SU-DHL-6 (cell line): ENCODE results near the gene ERBB4.
"Not testable (repeated sequence)": the region's sequence is repeated elsewhere in the genome, so short reads cannot be mapped to it uniquely, and the experiment has no call there.

Experiments
- H2AFZ ChIP-seq: fragments of 200-600 bp; sonication (generic); 2 replicates; pipeline ENCODE4 v1.6.1; 2014; ENCODE audit warnings: low read depth, mild to moderate bottlenecking, moderate library complexity, mixed read lengths, antibody characterized with exemption, low read length; ENCODE audit not compliant: severe bottlenecking
- H3F3A ChIP-seq: fragments of 200-600 bp; shearing (Covaris generic); 2 replicates; pipeline ENCODE4 v1.6.0; 2016; ENCODE audit warnings: antibody characterized with exemption, mild to moderate bottlenecking; ENCODE audit not compliant: insufficient read depth
- H3K27ac ChIP-seq: fragments of 200-600 bp; sonication (generic); 2 replicates; pipeline ENCODE4 v1.5.1; 2016; ENCODE audit warnings: low read depth, mild to moderate bottlenecking, low read length, moderate library complexity, mixed read lengths
- H3K27me3 ChIP-seq: fragments of 200-600 bp; sonication (generic), shearing (Covaris generic); 2 replicates; pipeline ENCODE4 v1.6.0; 2014; ENCODE audit warnings: mild to moderate bottlenecking, low read length
- H3K36me3 ChIP-seq: fragments of 200-600 bp; sonication (generic); 2 replicates; pipeline ENCODE4 v1.6.1; 2014; ENCODE audit warnings: mild to moderate bottlenecking, low read length, mixed read lengths
- H3K4me2 ChIP-seq: fragments of 300-600, 200-600 bp; shearing (Covaris generic), sonication (generic); 2 replicates; pipeline ENCODE4 v1.6.0; 2014; ENCODE audit warnings: low read length, low read depth, mild to moderate bottlenecking; ENCODE audit not compliant: poor library complexity, severe bottlenecking
- H3K4me3 ChIP-seq: fragments of 200-600 bp; sonication (generic); 2 replicates; pipeline ENCODE4 v1.5.1; 2014; ENCODE audit warnings: antibody characterized with exemption, low read length, mild to moderate bottlenecking, mixed read lengths; ENCODE audit not compliant: insufficient read depth, poor library complexity, severe bottlenecking
- H3K79me2 ChIP-seq: fragments of 200-600 bp; sonication (generic); 2 replicates; pipeline ENCODE4 v1.6.1; 2014; ENCODE audit warnings: mild to moderate bottlenecking, low read length, moderate library complexity; ENCODE audit not compliant: insufficient read depth
- H3K9ac ChIP-seq: fragments of 200-600 bp; sonication (generic); 2 replicates; pipeline ENCODE4 v1.7.0; 2014; ENCODE audit warnings: mild to moderate bottlenecking, low read length
- H3K9me2 ChIP-seq: fragments of 200-600 bp; sonication (generic); replicated peaks from 2 replicates; pipeline ENCODE4 v1.6.1; 2014; ENCODE audit warnings: low read length; ENCODE audit not compliant: insufficient read depth
- H3K9me3 ChIP-seq: fragments of 200-600 bp; sonication (generic); 2 replicates; pipeline ENCODE4 v1.6.1; 2014; ENCODE audit warnings: low read length, mixed read lengths; ENCODE audit not compliant: insufficient read depth
- H4K20me1 ChIP-seq: fragments of 200-600 bp; sonication (generic); 2 replicates; pipeline ENCODE4 v1.6.1; 2014; ENCODE audit warnings: low read depth, mild to moderate bottlenecking, antibody characterized with exemption, low read length, moderate library complexity, mixed read lengths
- EZH2phosphoT487 ChIP-seq: fragments of 200-600 bp; sonication (generic), shearing (Covaris generic); conservative IDR thresholded peaks from 2 replicates; pipeline ENCODE4 v1.6.1; 2018; ENCODE audit warnings: mild to moderate bottlenecking, antibody characterized with exemption, low read length, moderate library complexity, mixed read lengths
- TF ChIP-seq, protein P1 (sequence below): fragments of 200-600 bp; sonication (generic); IDR thresholded peaks from one replicate; pipeline ENCODE4 v1.5.1; 2017; ENCODE audit warnings: antibody characterized with exemption, mild to moderate bottlenecking, low read length, moderate library complexity; ENCODE audit not compliant: insufficient read depth, poor library complexity, severe bottlenecking

The ERBB4 gene

DNA sequence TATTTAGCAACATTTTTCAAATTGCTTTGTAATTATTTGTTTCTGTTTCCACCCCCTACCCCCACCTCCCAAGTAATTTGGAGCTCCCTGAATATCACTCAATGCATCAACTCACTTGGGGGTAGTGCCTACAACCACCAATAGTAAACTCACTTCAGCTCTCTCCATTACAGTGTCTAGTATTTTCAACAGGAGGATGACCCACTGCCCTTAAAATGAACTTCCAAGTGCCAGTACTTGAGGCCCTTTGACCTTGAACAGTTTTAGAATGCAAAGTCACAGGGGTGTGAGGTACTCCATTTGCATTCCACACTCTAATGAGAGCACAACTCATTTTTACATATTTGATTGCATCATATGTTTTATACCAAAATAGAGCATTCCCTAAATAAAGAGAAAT is 523.0 kb downstream of the ERBB4 start:
- Histone ChIP-seq H3K9me2 (no peaks in the 10 kb centered on the region), H3K9ac (no peak overlapping the region), H3K4me3 (no peak overlapping the region), H3K27ac (no peak overlapping the region), H4K20me1 (no peaks in the 10 kb centered on the region), H3K9me3 (no peaks in the 10 kb centered on the region), H3K4me2 (no peak overlapping the region), H3K36me3 (no peaks in the 10 kb centered on the region), H3K79me2 (no peaks in the 10 kb centered on the region), H3F3A (no peaks in the 10 kb centered on the region), H3K27me3 (no peaks in the 10 kb centered on the region), H2AFZ (no peak overlapping the region)
- TF ChIP-seq, protein P1, sequence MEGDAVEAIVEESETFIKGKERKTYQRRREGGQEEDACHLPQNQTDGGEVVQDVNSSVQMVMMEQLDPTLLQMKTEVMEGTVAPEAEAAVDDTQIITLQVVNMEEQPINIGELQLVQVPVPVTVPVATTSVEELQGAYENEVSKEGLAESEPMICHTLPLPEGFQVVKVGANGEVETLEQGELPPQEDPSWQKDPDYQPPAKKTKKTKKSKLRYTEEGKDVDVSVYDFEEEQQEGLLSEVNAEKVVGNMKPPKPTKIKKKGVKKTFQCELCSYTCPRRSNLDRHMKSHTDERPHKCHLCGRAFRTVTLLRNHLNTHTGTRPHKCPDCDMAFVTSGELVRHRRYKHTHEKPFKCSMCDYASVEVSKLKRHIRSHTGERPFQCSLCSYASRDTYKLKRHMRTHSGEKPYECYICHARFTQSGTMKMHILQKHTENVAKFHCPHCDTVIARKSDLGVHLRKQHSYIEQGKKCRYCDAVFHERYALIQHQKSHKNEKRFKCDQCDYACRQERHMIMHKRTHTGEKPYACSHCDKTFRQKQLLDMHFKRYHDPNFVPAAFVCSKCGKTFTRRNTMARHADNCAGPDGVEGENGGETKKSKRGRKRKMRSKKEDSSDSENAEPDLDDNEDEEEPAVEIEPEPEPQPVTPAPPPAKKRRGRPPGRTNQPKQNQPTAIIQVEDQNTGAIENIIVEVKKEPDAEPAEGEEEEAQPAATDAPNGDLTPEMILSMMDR: no peak
- TF ChIP-seq EZH2phosphoT487: no peak

DNA sequence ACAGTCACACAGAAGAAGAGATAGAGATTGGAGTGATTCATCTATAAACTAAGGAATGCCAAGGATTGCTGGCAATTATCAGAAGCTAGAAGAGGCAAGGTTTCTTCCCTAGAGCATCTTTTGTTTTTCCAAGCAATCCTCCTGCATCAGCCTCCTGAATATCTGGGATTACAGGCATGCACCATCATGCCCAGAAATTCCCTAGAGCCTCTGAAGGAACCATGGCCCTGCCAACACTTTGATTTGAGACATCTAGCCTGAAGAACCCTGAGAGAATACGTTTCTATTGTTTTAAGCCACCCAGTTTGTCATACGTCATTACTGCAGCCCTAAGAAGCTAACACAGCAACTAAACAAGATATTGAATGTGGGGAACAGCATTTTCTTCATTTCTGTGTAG is 525.0 kb downstream of the ERBB4 start:
- Histone ChIP-seq H4K20me1 (no peaks in the 10 kb centered on the region), H3K9me2 (no peaks in the 10 kb centered on the region), H3K9ac (no peak overlapping the region), H3K79me2 (no peaks in the 10 kb centered on the region), H3K36me3 (no peaks in the 10 kb centered on the region), H3K4me2 (no peak overlapping the region), H2AFZ (no peak overlapping the region), H3F3A (no peaks in the 10 kb centered on the region), H3K9me3 (no peaks in the 10 kb centered on the region), H3K27ac (no peak overlapping the region), H3K27me3 (no peaks in the 10 kb centered on the region), H3K4me3 (no peak overlapping the region)
- no peak for TF ChIP-seq EZH2phosphoT487
- TF ChIP-seq, protein P1: no peak

DNA sequence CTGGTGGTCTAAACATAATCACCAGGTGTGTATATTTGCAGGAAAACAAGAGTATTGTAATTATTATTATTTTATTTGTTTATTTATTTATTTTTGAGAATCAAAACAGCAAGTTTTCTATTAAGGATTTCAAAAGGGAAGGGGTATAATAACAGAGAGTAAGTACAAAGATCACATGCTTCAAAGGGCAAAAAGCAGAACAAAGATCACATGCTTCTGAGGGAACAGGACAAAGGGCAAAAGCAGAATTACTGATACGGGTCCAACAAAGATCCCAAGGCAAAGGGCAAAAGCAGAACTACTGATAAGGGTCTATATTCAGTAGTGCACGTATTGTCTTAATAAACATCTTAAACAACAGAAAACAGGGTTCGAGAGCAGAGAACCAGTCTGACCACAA is 528.3 kb downstream of the ERBB4 start:
- H3K79me2 ChIP-seq, H3K9ac ChIP-seq: not testable (repeated sequence)

DNA sequence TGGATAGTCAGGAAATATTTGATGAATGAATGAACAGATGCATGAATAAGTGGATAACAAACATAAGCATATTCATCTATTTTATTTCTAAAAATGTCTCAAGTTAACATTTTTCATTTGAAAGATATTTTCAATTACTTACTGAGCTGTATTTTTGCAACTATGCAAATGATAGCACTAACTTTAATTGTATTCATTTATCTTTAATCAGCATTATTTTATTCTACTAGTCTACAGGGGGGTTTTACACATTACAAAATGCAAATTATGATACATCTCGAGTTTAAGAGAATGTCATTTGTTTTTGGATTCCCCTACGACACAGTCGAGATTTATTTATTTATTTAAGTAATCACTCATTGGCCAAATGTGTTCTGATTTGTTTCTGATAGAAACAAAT is 530.6 kb downstream of the ERBB4 start:
- no peak overlapping the region for H2AFZ ChIP-seq
- H3K9ac ChIP-seq: no peak overlapping the region
- no peak overlapping the region for H3K4me2 ChIP-seq
- H3K79me2 ChIP-seq: no peaks in the 10 kb centered on the region
- H3K9me2 ChIP-seq: no peaks in the 10 kb centered on the region
- no peaks in the 10 kb centered on the region for H3K27me3 ChIP-seq
- no peaks in the 10 kb centered on the region for H3K36me3 ChIP-seq
- no peak overlapping the region for H3K4me3 ChIP-seq
- H4K20me1 ChIP-seq: peaks cover 3% of the 10 kb centered on the region; the same call in 1 of the 2 replicates
- H3F3A ChIP-seq: no peaks in the 10 kb centered on the region
- no peak for TF ChIP-seq EZH2phosphoT487
- TF ChIP-seq, protein P1: no peak
- no peaks in the 10 kb centered on the region for H3K9me3 ChIP-seq
- no peak overlapping the region for H3K27ac ChIP-seq

More for the DNA sequence above, 528.3 kb downstream of the ERBB4 start:
- not testable (repeated sequence) for H3F3A ChIP-seq, H3K27me3 ChIP-seq, H4K20me1 ChIP-seq, H2AFZ ChIP-seq, H3K9me3 ChIP-seq, H3K4me2 ChIP-seq, H3K36me3 ChIP-seq, H3K4me3 ChIP-seq, H3K9me2 ChIP-seq, H3K27ac ChIP-seq
